NCI-H1930 (cell line): Measurements from ENCODE around the gene CAMKMT.
A peak's percentile ranks its signal among the peaks of the same experiment; 100 is the strongest.

Experiments used
- DNase-seq, 2 experiments: peaks; one replicate each; lab custom pipeline; 2025; lab: John Stamatoyannopoulos, UW

Gene CAMKMT

GRCh38 chr2:44770221-44771195 is 408.8 kb downstream of the CAMKMT start:
- DNase-seq = no peak

- DNase-seq = no peak
Observed at GRCh38 chr2:44771522-44771921, 409.8 kb downstream of the CAMKMT start.

DNA sequence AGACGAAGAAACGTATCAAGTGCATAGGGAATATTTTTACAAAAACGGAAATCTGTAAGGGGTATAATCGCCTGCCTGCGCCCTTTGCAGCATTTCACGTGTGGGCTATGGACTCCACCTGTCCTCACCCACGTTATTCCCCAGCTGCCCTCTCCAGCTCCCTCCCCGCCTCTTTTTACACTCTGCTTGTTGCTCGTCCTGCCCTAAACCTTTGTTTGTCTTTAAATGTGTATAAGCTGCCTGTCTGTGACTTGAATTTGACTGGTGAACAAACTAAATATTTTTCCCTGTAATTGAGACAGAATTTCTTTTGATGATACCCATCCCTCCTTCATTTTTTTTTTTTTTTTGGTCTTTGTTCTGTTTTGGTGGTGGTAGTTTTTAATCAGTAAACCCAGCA is 410.4 kb downstream of the CAMKMT start:
- DNase-seq = no peak

DNA sequence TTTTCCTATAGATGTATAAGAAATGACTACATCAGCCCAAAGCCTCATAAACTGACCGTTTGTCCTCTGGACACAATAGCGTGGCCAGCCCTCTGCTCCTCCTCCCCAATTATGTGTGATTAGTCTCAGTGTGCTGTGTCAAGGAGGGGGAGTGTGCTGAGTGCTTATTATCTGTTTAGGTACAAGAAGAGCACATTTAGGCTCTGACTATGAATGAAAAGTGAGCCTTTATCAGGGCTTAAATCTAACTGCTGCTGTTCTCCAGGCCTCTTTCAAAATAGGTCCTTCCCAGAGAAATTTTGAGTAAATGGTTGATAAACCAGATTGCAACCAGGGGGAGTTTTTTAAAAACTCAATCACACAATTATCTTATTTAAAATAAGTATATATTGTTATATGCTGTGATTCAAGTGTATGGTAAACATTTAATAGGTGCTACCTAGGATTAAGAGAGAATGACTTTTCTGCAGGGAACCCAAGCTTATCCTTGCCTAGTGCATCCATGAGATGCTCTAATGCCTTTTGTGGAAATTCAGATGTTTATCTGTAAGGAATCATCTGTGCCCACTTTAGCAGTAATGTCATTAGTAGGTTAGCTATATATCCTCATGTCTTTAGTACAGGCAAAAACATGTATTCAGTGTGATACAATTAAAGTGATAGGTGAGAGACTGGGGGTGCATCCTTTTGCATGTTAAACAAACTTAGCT is 411.1 kb downstream of the CAMKMT start:
- peak; percentile 30 to 59 for DNase-seq

DNA sequence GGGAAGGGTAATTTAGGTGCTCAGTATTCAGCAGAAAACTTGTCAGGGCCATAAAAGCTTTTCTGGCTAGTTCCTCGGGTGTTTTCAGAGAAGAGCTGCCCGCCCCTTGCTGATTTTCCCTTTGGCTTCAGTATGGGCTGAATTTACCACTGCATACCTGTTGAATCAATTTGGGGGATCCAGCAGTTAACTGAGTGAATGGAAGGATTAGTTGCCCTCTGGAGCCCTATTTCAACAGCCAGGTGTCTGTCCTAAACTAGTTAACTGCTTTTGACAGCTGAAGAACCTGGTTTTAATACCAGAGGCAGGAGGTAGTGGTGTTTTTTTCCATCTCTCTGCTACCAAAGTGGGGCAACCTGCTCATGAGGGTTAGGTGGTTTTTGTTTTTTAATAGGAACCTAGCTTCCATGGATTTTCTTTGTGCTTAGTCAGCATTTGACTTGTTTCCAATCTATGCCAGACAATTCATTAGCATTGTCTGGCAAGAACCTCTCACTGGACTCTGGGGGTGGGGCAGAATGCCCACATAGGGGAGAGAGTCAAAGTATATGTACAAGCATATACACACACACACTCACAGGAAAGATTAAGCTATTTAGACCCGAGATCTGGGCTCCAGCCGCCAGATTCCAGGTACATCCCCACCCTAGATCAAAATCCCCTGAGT is 413.2 kb downstream of the CAMKMT start:
- DNase-seq = no peak

DNA sequence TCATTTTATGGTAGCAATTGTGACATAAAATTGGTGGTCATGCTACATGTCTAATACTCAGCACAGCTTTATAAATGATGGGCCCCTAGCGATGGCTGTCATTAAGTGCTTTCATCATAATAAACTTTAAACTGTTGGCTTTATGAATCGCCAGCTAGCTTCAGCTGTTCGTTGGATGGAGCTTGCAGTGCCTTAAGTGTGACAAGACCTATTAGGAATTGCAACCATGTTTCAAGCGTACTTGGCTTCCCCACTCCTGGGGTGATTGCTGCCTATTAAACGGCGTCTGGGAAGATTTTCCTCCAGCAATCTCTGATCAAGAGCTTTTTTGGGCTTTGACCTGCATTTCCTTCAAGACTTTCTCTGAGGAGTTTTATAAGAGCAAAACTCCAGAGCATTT is 415.3 kb downstream of the CAMKMT start:
- no peak for DNase-seq

GRCh38 chr2:44777537-44777936 is 415.8 kb downstream of the CAMKMT start:
- no peak for DNase-seq

DNA sequence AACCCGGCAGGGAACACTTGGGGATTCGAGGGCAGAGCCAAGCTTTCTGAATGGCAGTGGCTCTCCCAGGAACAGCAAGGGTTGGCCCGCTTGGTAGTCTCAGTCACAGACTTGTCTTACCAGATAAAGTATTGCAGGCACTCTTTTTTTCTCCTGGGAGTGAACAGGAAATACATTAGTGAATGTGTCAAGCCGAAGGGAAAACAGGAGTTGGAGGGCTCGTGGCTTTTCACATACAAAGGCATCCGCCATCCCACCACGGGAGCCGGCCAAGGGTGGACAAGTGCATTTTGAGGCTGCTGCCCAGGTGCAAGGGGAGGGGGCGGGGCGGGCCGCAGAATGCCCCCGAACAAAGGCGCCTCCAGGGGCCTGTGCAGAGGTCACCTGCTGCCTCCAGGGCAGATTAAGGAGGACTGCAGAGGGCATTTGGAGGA is 416.5 kb downstream of the CAMKMT start:
- no peak for DNase-seq

DNA sequence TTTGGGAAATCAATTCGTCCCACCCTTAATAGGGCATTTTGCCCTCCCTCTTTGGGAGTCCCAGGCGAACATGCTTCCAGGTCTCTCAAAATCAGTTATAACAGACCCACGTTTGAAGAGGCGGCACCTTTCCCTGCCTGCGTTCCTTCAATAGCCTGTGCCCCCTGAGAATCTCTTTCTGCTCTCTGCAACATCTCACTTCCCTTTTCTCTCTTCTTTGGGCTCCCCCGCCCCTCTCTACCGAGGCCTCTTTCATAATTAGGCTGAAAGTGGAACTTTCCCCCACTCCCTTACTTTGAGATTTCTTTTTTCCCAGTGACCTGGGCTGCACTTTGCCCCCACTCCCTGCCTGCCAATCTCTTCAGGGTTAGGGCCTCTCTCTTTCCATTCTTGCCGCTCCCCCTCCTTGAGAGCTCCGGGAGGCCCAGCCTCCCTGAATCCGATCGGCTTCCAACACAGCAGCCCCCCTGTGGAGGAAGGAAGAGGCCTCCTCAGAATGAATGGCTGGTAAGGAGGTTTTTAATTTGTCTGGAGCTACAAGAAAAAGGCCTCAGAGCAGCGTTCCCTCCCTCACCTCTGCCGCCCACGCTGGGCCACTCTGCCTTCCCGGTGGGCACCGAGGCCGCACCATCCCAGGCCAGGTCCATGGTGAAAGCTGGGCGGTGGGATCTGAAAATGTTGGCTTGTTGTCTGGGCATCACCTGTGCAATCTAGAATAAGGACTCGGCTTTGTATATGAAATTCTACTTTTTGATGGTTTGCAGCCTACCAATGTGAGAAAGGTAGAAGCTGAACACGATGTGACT is 417.1 kb downstream of the CAMKMT start:
- no peak for DNase-seq

DNA sequence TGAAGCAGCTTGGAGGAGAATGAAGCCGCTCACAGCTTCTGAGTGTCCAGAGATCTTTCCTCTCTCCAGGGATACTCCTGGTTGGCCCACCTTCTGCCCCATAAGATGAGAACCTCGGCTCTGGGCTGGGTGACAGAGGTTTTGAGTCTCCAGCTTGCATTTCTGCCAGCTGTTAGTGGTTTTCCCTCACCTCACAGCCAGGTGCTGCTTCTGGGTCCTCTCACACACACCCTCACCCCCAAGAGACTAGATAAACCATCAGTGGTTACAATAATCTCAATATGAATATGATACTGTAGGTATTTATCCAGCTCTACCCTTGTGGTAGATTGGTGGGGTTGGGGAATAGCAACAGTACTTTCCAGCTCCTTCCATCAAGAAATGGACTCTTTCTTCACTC is 418.0 kb downstream of the CAMKMT start:
- DNase-seq = no peak

DNA sequence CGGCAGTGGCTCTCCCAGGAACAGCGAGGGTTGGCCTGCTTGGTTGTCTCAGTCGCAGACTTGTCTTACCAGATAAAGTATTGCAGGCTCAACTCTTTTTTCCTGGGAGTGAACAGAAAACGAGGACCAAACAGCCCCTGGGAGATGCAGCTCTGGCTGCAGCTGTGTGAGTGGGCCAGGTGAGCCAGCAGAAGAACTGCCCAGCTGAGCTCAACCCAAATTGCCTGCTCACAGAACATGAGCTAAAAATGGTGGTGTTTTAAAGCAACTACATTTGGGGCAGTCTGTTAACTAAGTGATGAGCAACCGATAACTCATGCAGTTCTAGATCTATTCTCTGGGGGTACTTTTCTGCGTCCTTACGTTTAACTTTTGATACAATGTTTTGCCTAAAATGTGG is 418.7 kb downstream of the CAMKMT start:
- no peak for DNase-seq

GRCh38 chr2:44785433-44785832 is 423.7 kb downstream of the CAMKMT start:
- no peak for DNase-seq

GRCh38 chr2:44786045-44786816 is 424.5 kb downstream of the CAMKMT start:
- DNase-seq = no peak

DNA sequence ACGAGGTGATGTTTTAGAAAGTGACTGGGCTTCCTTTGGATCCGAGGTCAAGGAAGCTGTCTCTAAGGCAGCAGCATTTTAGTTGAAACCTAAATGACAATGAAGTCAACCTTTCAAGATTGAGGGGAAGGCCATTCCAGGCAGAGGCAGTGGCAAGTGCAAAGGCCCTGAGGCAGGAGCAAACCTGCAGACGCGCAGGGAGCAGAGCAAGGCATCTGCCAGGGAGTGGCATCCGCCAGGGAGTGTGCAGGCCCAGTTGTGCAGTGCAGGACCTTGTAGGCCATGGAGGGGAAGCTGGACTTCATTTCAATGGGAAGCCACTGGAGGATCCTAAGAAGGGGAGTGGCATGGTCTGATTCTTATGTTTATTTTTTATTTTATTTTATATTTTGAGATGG is 425.1 kb downstream of the CAMKMT start:
- no peak for DNase-seq

DNA sequence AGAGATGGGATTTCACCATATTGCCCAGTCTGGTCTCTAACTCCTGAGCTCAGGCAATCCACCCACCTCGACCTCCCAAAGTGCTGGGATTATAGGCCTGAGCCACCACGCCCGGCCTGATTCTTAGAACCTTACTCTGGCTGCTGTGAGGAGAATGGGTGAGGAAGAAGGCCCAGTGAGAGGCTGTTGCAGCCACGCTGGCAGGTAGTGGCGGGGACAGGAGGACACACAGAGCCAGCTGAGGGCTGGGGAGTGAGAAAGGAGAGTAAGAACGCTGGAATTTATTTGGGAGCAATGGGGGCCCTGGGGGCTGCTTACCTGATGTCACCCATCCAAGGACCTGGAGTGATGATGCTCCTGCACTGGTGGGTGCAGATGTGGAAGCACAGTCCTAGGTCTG is 425.9 kb downstream of the CAMKMT start:
- DNase-seq = no peak

DNA sequence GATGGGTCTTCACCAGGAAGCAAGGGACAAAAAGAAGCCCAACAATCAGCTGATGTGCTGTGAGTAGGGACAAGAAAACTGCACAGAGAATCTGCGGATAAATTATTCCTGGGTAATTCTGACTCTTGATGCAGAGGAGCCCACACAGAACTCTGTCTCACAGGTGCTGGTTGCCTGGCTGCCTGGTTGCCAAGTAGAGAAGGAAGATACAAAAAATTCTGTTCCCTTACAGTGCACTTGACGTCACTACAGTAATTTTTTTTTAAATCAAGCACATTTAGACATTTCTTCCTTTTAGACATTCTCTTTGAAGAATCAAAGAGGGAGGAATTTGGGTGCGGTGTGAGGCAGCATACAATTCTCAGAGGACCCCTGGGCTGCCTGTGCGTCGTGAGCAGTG is 427.7 kb downstream of the CAMKMT start:
- no peak for DNase-seq

DNA sequence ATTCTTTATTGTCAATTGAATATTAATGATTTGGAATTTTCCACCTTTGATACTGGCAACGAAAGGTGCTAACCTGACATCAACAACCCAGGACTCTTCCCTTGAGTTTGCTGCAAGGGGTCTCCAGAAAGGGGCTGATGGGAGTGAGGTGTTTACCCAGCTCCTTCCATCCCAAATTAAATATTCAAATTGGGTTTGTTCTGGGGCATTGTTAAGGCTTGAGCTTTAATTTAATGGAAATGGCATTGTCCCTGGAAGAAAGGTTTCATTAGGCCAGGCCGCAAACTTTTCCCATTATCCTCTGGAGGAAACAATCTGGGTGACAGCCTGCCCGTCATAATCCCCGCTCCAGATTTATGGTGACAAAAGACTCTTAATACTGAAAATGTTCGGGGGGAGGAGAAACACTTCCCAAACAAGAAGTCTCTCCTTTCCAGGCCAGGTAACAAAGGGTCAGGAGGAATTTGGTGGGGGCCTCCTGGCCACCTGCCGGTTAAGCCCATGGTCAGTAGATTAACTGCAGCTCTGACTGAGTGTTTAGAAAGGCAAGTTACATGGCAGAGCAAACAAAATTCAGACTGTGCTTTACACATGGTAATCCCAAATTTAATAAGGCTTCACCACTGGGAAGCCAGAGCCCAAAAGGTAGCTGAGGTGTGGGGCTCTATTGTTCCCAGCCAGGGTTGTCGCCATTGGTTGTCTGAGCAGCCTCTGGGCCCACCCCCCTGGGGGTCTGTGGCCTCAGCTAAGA is 428.4 kb downstream of the CAMKMT start:
- no peak for DNase-seq

DNA sequence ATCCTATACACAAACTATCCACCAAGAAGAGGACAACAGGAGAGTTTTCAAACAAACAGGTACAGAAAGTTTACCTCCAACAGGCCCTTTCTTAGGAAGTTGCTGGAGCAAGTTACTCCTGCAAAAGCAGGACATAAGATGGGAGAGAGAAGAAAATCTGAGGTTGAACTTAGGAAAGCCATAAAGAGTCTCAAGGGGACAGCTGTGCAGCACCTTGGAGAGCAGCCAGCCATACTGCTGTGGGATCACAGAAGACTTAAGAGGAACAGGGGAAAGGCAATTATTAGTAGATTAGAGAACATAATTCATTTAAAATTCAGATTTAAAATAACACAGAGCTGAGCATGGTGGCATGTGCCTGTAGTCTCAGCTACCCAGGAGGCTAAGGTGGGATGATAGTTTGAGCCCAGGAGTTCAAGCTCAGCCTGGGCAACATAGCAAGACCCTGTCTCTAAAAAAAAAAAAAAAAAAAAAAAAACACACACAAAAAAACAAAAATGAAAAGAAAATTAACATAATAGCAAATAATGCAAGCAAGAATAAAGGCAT is 431.6 kb downstream of the CAMKMT start:
- no peak for DNase-seq

GRCh38 chr2:44796771-44797170 is 435.0 kb downstream of the CAMKMT start:
- DNase-seq = no peak

GRCh38 chr2:44798139-44798659 is 436.5 kb downstream of the CAMKMT start:
- DNase-seq = no peak
